Erythroblast (primary cell): Measurements from ENCODE around the gene ARHGEF10L.

ENCODE experiments used
- DNase-seq, 2 experiments: peaks; one replicate each; lab custom pipeline; 2025; lab: John Stamatoyannopoulos, UW
- GATA1 ChIP-seq: IDR thresholded peaks from 2 replicates; pipeline ENCODE4 v1.6.1; 2011; ENCODE audit warnings: low read depth, mild to moderate bottlenecking, control low read depth, low read length, moderate library complexity
- POLR2A ChIP-seq: IDR thresholded peaks from 2 replicates; pipeline ENCODE4 v1.6.1; 2011; ENCODE audit warnings: mild to moderate bottlenecking, low read length

The ARHGEF10L gene

GRCh38 chr1:17549384-17549783 is 9.9 kb downstream of the ARHGEF10L start:
- no peak for TF ChIP-seq POLR2A
- TF ChIP-seq GATA1: no peak
- no peak for DNase-seq

GRCh38 chr1:17550729-17551584 is 11.5 kb downstream of the ARHGEF10L start:
- TF ChIP-seq POLR2A: no peak
- TF ChIP-seq GATA1: no peak
- no peak for DNase-seq

GRCh38 chr1:17551755-17552234 is 12.3 kb downstream of the ARHGEF10L start:
- DNase-seq: no peak

GRCh38 chr1:17553975-17554700 is 14.6 kb downstream of the ARHGEF10L start:
- DNase-seq: no peak
- TF ChIP-seq GATA1 (no peak), POLR2A (no peak)

More at GRCh38 chr1:17551755-17552234, 12.3 kb downstream of the ARHGEF10L start:
- TF ChIP-seq POLR2A (no peak), GATA1 (no peak)

GRCh38 chr1:17554954-17555353 is 15.5 kb downstream of the ARHGEF10L start:
- DNase-seq: no peak
- no peak for TF ChIP-seq GATA1
- TF ChIP-seq POLR2A: no peak

GRCh38 chr1:17557986-17558385 is 18.5 kb downstream of the ARHGEF10L start:
- no peak for DNase-seq
- TF ChIP-seq GATA1 (no peak), POLR2A (no peak)

GRCh38 chr1:17558541-17558940 is 19.0 kb downstream of the ARHGEF10L start:
- TF ChIP-seq POLR2A (no peak), GATA1 (no peak)
- DNase-seq: no peak

- DNase-seq: no peak
These were observed 19.6 kb downstream of the ARHGEF10L start for GRCh38 chr1:17558954-17559614.

GRCh38 chr1:17559615-17560419 is 20.3 kb downstream of the ARHGEF10L start:
- no peak for TF ChIP-seq GATA1
- no peak for TF ChIP-seq POLR2A
- no peak for DNase-seq

More at GRCh38 chr1:17558954-17559614, 19.6 kb downstream of the ARHGEF10L start:
- TF ChIP-seq POLR2A (no peak), GATA1 (no peak)

- no peak for TF ChIP-seq POLR2A
- TF ChIP-seq GATA1: no peak
- no peak for DNase-seq
These were observed 21.7 kb downstream of the ARHGEF10L start for GRCh38 chr1:17561247-17561548.

- DNase-seq: no peak
- TF ChIP-seq POLR2A: no peak
- TF ChIP-seq GATA1: no peak
These were observed 22.1 kb downstream of the ARHGEF10L start for GRCh38 chr1:17561561-17561985.

GRCh38 chr1:17562375-17562774 is 22.9 kb downstream of the ARHGEF10L start:
- TF ChIP-seq POLR2A (no peak), GATA1 (no peak)
- DNase-seq: no peak
